NCI-H526 (cell line): ENCODE results near the gene CEBPB.
"Not testable (repeated sequence)": the region's sequence is repeated elsewhere in the genome, so short reads cannot be mapped to it uniquely, and the experiment has no call there.

Experiments
- DNase-seq, 2 experiments: peaks; one replicate each; lab custom pipeline; 2025; lab: John Stamatoyannopoulos, UW

The CEBPB gene

DNA sequence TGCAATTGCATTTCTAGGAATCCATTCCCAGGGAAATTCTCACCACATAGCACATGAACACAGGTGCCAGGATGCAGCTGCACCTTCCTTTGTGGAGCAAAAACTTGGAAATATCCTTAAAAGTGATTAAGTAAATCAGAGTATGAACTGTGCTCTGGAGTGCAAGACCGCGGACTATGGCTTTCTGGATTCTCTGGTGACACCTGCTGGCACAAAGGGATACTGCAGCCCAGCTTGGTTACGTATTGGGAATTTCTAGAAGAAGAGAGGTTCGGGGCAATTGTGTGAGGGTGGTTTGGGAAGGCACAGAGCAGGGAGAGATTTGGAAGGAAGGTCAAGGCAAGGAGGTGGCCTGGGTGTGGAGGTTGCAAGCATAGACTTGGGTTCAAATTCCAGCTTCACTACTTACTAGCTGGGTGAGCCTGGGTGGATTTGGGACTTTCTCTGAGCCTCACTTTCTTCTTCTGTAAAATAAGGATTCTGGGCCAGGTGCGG, 21.3 kb upstream of the CEBPB start:
- peak; percentile 59 to 85 for DNase-seq

GRCh38 chr20:50170549-50171220, 19.9 kb upstream of the CEBPB start:
- DNase-seq = no peak

- DNase-seq = peak; percentile 40 to 85
Observed at GRCh38 chr20:50172347-50173013, 18.1 kb upstream of the CEBPB start.

- no peak for DNase-seq
Observed at GRCh38 chr20:50174456-50174855, 16.2 kb upstream of the CEBPB start.

GRCh38 chr20:50175938-50176933, 14.4 kb upstream of the CEBPB start:
- no peak for DNase-seq

DNA sequence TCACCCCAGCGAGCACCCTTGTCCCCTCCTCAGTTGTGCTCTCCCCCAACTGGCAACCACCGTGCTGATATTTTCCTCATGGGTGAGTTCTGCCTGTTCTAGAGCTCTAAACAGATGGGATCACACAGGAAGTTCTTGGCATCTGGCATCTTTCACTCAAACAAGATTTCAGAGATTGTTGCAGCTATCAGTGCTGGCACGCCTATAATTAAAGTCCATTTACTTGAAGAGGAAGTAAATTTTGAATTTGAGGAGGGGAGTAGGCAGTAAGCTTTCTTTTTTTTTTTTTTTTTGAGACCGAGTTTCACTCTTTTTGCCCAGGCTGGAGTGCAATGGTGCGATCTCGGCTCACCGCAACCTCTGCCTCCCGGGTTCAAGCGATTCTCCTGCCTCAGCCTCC, 12.0 kb upstream of the CEBPB start:
- DNase-seq = not testable (repeated sequence)

GRCh38 chr20:50181344-50181743, 9.3 kb upstream of the CEBPB start:
- no peak for DNase-seq

- no peak for DNase-seq
Observed at GRCh38 chr20:50182346-50182745, 8.3 kb upstream of the CEBPB start.

GRCh38 chr20:50185426-50185825, 5.2 kb upstream of the CEBPB start:
- DNase-seq = no peak

GRCh38 chr20:50186151-50186885, 4.3 kb upstream of the CEBPB start:
- DNase-seq = peak; percentile 71 to 95

DNA sequence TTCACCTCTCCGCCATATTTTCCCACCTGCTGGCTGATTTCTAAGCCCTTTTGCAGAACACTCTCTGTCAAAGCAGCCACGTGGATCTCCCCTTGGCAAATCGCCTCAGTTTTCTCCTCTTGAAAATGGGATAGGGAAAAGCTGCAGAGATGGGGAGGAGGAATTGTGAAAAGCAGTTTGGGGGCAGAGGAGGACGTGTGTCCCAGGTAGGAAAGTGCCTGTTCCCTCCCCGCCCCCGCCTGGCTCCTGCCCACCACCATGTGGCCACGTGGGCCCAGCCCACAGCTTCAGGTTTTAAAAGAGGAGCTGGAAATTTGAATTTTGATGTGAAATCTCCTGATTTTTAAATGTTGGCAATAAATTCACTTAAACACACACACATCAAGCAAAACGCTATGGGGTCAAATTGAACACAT, 3.6 kb upstream of the CEBPB start:
- DNase-seq = peak in 1 of 2 experiments; percentile 40

- DNase-seq = peak in 1 of 2 experiments; percentile 21
Observed at GRCh38 chr20:50187403-50188051, 3.1 kb upstream of the CEBPB start.

DNA sequence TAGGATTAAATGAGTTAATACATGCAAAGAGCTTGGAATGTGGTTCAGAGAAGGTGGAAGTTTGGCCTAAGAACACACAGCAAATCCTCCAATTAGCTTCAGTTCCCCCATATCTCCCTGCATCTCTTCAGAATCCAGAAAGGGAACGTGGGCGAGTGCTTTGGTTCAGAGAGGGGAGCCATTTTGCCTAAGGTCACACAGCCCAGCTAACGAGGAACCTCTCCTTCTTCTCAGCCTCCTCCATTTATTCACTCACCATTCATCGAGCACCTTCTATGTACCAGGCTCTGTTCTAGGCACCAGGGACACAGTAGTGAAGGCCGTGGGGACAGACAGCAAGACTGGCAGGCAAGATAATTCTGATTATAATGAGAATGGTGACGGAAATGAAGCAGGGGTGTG, 2.3 kb upstream of the CEBPB start:
- DNase-seq = no peak

DNA sequence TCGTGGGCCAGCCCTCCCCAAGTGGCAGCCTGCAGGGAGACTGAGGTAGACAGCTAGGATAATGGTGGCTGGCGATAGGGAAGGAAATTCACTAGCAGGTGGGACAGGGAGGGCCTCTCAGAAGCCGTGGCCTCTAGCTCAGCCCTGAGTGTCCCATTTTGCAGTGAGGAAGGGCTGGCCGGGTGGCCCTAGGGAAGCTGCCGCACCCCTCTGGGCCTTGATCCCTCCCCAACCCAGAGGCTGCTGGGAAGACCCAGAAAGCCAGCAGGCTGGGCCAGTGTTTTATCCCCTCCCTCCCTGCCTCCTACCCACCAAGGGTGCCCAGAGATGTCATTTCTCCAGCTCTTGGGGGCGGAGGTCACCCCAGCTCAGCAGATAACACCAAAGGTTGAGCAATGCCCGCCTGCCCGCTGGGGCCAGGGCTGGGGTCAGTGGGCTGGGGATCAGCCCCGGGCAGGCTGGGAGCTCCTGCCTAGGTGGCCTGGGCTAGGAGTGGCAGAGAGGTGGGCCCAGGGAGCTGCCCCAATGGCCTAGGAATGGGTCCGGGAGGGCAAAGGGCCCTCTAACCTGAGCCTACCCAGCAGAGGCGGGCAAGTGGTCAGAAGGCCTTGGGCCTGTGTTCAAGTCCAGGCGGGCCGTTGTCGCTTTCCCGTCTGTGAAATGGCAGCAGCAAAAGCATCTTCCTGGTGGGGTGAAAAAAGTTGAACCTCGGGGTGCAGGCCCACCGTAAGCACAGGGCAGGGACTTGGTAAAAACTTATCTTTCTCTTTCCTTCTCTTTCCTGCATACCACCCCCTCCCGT, 1.6 kb upstream of the CEBPB start:
- no peak for DNase-seq

GRCh38 chr20:50189681-50190250, 864 bp upstream of the CEBPB start:
- peak in 1 of 2 experiments; percentile 79 for DNase-seq

DNA sequence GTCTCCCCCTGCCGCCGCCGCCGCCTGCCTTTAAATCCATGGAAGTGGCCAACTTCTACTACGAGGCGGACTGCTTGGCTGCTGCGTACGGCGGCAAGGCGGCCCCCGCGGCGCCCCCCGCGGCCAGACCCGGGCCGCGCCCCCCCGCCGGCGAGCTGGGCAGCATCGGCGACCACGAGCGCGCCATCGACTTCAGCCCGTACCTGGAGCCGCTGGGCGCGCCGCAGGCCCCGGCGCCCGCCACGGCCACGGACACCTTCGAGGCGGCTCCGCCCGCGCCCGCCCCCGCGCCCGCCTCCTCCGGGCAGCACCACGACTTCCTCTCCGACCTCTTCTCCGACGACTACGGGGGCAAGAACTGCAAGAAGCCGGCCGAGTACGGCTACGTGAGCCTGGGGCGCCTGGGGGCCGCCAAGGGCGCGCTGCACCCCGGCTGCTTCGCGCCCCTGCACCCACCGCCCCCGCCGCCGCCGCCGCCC, 474 bp downstream of the CEBPB start:
- peak in 1 of 2 experiments; percentile 80 for DNase-seq

DNA sequence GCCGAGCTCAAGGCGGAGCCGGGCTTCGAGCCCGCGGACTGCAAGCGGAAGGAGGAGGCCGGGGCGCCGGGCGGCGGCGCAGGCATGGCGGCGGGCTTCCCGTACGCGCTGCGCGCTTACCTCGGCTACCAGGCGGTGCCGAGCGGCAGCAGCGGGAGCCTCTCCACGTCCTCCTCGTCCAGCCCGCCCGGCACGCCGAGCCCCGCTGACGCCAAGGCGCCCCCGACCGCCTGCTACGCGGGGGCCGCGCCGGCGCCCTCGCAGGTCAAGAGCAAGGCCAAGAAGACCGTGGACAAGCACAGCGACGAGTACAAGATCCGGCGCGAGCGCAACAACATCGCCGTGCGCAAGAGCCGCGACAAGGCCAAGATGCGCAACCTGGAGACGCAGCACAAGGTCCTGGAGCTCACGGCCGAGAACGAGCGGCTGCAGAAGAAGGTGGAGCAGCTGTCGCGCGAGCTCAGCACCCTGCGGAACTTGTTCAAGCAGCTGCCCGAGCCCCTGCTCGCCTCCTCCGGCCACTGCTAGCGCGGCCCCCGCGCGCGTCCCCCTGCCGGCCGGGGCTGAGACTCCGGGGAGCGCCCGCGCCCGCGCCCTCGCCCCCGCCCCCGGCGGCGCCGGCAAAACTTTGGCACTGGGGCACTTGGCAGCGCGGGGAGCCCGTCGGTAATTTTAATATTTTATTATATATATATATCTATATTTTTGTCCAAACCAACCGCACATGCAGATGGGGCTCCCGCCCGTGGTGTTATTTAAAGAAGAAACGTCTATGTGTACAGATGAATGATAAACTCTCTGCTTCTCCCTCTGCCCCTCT, 1.1 kb downstream of the CEBPB start:
- DNase-seq = peak; percentile 49 to 87

DNA sequence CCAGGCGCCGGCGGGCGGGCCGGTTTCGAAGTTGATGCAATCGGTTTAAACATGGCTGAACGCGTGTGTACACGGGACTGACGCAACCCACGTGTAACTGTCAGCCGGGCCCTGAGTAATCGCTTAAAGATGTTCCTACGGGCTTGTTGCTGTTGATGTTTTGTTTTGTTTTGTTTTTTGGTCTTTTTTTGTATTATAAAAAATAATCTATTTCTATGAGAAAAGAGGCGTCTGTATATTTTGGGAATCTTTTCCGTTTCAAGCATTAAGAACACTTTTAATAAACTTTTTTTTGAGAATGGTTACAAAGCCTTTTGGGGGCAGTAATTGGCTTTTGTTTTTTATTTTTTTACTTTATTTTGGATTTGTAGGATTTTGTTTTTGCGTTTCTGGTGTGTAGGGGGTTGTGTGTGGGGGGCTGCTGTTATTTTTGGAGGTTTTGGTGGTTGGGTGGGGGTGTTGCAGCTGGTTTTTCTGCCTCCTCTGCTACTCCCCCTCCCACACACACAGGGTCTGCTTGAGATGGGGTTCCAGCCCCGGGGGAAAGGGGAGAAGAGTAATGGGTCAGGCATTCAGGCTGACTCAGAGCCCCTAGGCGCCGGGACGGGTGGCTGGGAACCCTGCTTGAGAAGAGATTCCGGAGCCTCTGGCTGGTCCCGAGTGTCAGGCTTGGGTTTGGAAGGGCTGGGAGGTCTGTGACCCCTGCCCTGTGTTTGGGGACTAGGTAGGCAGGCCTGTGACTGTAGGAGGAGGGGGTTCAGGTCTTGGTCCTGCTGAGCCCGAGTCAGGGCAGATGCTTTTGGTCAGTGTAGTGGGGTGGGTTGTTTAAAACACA, 2.0 kb downstream of the CEBPB start:
- peak; percentile 75 to 91 for DNase-seq
